Type B pancreatic cell (in vitro differentiated cells): ENCODE results near the gene HDDC3. TPM values are rescaled to one million over a fixed set of nuclear protein-coding genes. Genes with fewer than 3 reads are reported as not detected.

Experiments
- DNase-seq: peaks from one replicate; pipeline ENCODE4 v3.0.0; 2021; ENCODE audit warnings: mixed read lengths; ENCODE audit not compliant: unreplicated experiment; ENCODE audit errors: extremely low spot score
- H3K27ac Mint-ChIP-seq: 2 replicates; pipeline ENCODE4 v1.8.0; 2021; ENCODE audit warnings: mild to moderate bottlenecking, mixed read lengths
- H3K27me3 Mint-ChIP-seq: 2 replicates; pipeline ENCODE4 v1.8.0; 2021; ENCODE audit warnings: mixed read lengths
- H3K36me3 Mint-ChIP-seq: 2 replicates; pipeline ENCODE4 v1.8.0; 2021; ENCODE audit warnings: mixed read lengths
- H3K4me1 Mint-ChIP-seq: one replicate; pipeline ENCODE4 v1.8.0; 2021; ENCODE audit warnings: mixed read lengths; ENCODE audit not compliant: unreplicated experiment
- H3K4me3 Mint-ChIP-seq: 2 replicates; pipeline ENCODE4 v1.8.0; 2021; ENCODE audit warnings: mild to moderate bottlenecking, mixed read lengths
- H3K9me3 Mint-ChIP-seq: 2 replicates; pipeline ENCODE4 v1.8.0; 2021; ENCODE audit warnings: mixed read lengths
- CTCF ChIP-seq: fragments of 200-600 bp; sonication (generic); conservative IDR thresholded peaks from 2 replicates; pipeline ENCODE4 v1.5.0; 2021; ENCODE audit warnings: antibody characterized with exemption, mild to moderate bottlenecking
- total RNA-seq: library from RNA; stranded (reverse); gene quantifications from 2 replicates; pipeline ENCODE4 v1.2.1, GENCODE V29; 2021; ENCODE audit warnings: low replicate concordance

The HDDC3 gene
- total RNA-seq, 1 donor from 2014 or later, result 16.8 TPM

GRCh38 chr15:90895571-90896117 lies 36.7 kb downstream of the HDDC3 start:
- peak; percentile 45 for TF ChIP-seq CTCF

GRCh38 chr15:90893175-90894090 lies 38.9 kb downstream of the HDDC3 start:
- no peaks in the 10 kb centered on the region for H3K4me1 Mint-ChIP-seq
- no peak for TF ChIP-seq CTCF
- no peaks in the 10 kb centered on the region for H3K27me3 Mint-ChIP-seq
- H3K9me3 Mint-ChIP-seq, result no peaks in the 10 kb centered on the region
- H3K27ac Mint-ChIP-seq, result no peak overlapping the region
- no peaks in the 10 kb centered on the region for H3K36me3 Mint-ChIP-seq
- H3K4me3 Mint-ChIP-seq, result no peak overlapping the region
- no peak for DNase-seq

More at GRCh38 chr15:90895571-90896117, 36.7 kb downstream of the HDDC3 start:
- Mint-ChIP-seq H3K4me3 (no peak overlapping the region), H3K9me3 (no peaks in the 10 kb centered on the region), H3K36me3 (no peaks in the 10 kb centered on the region), H3K4me1 (no peaks in the 10 kb centered on the region), H3K27ac (no peak overlapping the region), H3K27me3 (no peaks in the 10 kb centered on the region)
- DNase-seq, result no peak

GRCh38 chr15:90892498-90893174 lies 39.7 kb downstream of the HDDC3 start:
- H3K36me3 Mint-ChIP-seq, result no peaks in the 10 kb centered on the region
- no peak overlapping the region for H3K4me3 Mint-ChIP-seq
- H3K27ac Mint-ChIP-seq, result no peak overlapping the region

DNA sequence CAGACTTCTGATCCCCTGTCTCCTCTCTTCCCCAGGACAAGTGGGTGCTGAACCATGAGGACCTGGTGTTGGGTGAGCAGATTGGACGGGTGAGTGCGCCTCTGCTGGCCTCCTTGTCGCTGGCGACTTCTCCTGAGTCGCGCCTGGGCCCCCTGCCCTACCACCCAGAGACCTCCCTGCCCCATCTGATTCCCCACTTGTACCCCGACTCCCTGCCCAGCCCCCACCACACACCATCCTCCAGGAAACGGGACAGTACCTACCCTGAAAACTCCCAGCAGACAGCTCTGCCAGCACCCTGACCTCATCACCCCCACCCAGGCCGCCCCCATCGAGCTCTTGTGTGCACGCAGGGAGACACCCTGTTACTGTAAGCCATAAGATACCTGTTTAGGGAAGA lies 40.3 kb downstream of the HDDC3 start:
- Mint-ChIP-seq H3K27ac (no peak overlapping the region), H3K36me3 (no peaks in the 10 kb centered on the region), H3K4me3 (no peak overlapping the region), H3K9me3 (no peaks in the 10 kb centered on the region), H3K27me3 (no peaks in the 10 kb centered on the region), H3K4me1 (no peaks in the 10 kb centered on the region)
- no peak for TF ChIP-seq CTCF
- DNase-seq, result no peak

More at GRCh38 chr15:90892498-90893174, 39.7 kb downstream of the HDDC3 start:
- no peaks in the 10 kb centered on the region for H3K9me3 Mint-ChIP-seq
- no peak for DNase-seq
- no peaks in the 10 kb centered on the region for H3K27me3 Mint-ChIP-seq
- TF ChIP-seq CTCF, result no peak
- H3K4me1 Mint-ChIP-seq, result no peaks in the 10 kb centered on the region

GRCh38 chr15:90891346-90891949 lies 40.9 kb downstream of the HDDC3 start:
- Mint-ChIP-seq H3K27ac (no peak overlapping the region), H3K27me3 (no peaks in the 10 kb centered on the region), H3K9me3 (no peaks in the 10 kb centered on the region), H3K36me3 (no peaks in the 10 kb centered on the region), H3K4me3 (no peak overlapping the region), H3K4me1 (no peaks in the 10 kb centered on the region)
- DNase-seq, result no peak
- TF ChIP-seq CTCF, result no peak
